HEK293 (cell line): ENCODE data around the gene CALHM6.

Source experiments
- CTCF ChIA-PET: fragments of 350-600 bp; formaldehyde crosslinking; extraction: SDS; loops from one replicate; lab custom pipeline; 2021; ENCODE audit warnings: antibody characterized with exemption; lab: Yijun Ruan, JAX
- POLR2A ChIA-PET: fragments of 300-600 bp; formaldehyde crosslinking; extraction: SDS; loops from one replicate; lab custom pipeline; 2020; ENCODE audit warnings: antibody characterized with exemption, inconsistent platforms; lab: Yijun Ruan, JAX
- H3K27ac ChIP-seq: fragments of 200-500 bp; sonication (Bioruptor generic); 2 replicates; pipeline ENCODE4 v1.5.1; 2014; ENCODE audit warnings: low read depth, low read length, control low read depth, inconsistent platforms; ENCODE audit errors: extremely low read depth
- H3K36me3 ChIP-seq, 2 experiments: fragments of 200-500 bp in 1 of 2; sonication (Bioruptor generic) in 1 of 2; 1 replicate in 1 of 2; 2 replicates in 1 of 2; pipeline ENCODE4 v1.5.1; 2014 to 2017; ENCODE audit warnings: inconsistent platforms in 2 of 2, low read length in 2 of 2; ENCODE audit not compliant: control insufficient read depth in 2 of 2, insufficient read depth in 1 of 2
- H3K4me1 ChIP-seq: fragments of 200-500 bp; sonication (Bioruptor generic); 2 replicates; pipeline ENCODE4 v1.5.1; 2014; ENCODE audit warnings: mild to moderate bottlenecking, low read length, inconsistent platforms; ENCODE audit not compliant: control insufficient read depth, insufficient read depth
- H3K4me3 ChIP-seq: 2 replicates; pipeline ENCODE4 v1.5.1; 2011; ENCODE audit warnings: low read depth, mild to moderate bottlenecking, control low read depth, low read length, moderate library complexity
- H3K9me3 ChIP-seq: fragments of 200-500 bp; sonication (Bioruptor generic); 2 replicates; pipeline ENCODE4 v1.5.1; 2014; ENCODE audit warnings: low read depth, low read length, inconsistent platforms; ENCODE audit not compliant: control insufficient read depth, insufficient read depth
- IKZF3 ChIP-seq: fragments of 450-650 bp; IDR thresholded peaks from 2 replicates; pipeline ENCODE4 v1.5.0; 2018; ENCODE audit warnings: missing biosample characterization, mild to moderate bottlenecking, missing genetic modification characterization, moderate library complexity
- KLF17 ChIP-seq: fragments of 450-650 bp; formaldehyde crosslinking; IDR thresholded peaks from 2 replicates; pipeline ENCODE4 v1.5.1; 2016; ENCODE audit warnings: missing biosample characterization, missing genetic modification characterization
- KLF8 ChIP-seq: fragments of 450-650 bp; formaldehyde crosslinking; IDR thresholded peaks from 2 replicates; pipeline ENCODE4 v1.5.1; 2016; ENCODE audit warnings: missing biosample characterization, missing genetic modification characterization
- MEIS1 ChIP-seq: sonication (generic); formaldehyde crosslinking; IDR thresholded peaks from 2 replicates; pipeline ENCODE4 v1.8.1; 2022; ENCODE audit warnings: missing genetic modification reagents, mild to moderate bottlenecking, borderline replicate concordance
- MYNN ChIP-seq: fragments of 450-650 bp; formaldehyde crosslinking; IDR thresholded peaks from 2 replicates; pipeline ENCODE4 v1.5.1; 2016; ENCODE audit warnings: missing biosample characterization, missing genetic modification characterization, borderline replicate concordance
- OSR2 ChIP-seq: fragments of 450-650 bp; formaldehyde crosslinking; IDR thresholded peaks from 2 replicates; pipeline ENCODE4 v1.5.1; 2016; ENCODE audit warnings: missing biosample characterization, missing genetic modification characterization
- PRDM1 ChIP-seq: fragments of 450-650 bp; formaldehyde crosslinking; IDR thresholded peaks from 2 replicates; pipeline ENCODE4; 2016; ENCODE audit warnings: missing biosample characterization, missing genetic modification characterization
- TCF7L2 ChIP-seq: IDR thresholded peaks from 2 replicates; pipeline ENCODE4 v1.6.1; 2011; ENCODE audit warnings: low read depth, mild to moderate bottlenecking, inconsistent platforms, low read length, moderate library complexity, borderline replicate concordance
- ZBTB11 ChIP-seq: fragments of 450-650 bp; formaldehyde crosslinking; conservative IDR thresholded peaks from 2 replicates; pipeline ENCODE4 v1.5.1; 2016; ENCODE audit warnings: low read depth, missing biosample characterization, missing genetic modification characterization
- ZBTB49 ChIP-seq: fragments of 450-650 bp; formaldehyde crosslinking; IDR thresholded peaks from 2 replicates; pipeline ENCODE4 v1.5.1; 2016; ENCODE audit warnings: missing biosample characterization, missing genetic modification characterization, low read depth
- ZFP3 ChIP-seq: fragments of 450-650 bp; formaldehyde crosslinking; IDR thresholded peaks from 2 replicates; pipeline ENCODE4 v1.5.1; 2016; ENCODE audit warnings: low read depth, missing biosample characterization, missing genetic modification characterization
- ZFP37 ChIP-seq: fragments of 450-650 bp; formaldehyde crosslinking; IDR thresholded peaks from 2 replicates; pipeline ENCODE4 v1.5.1; 2016; ENCODE audit warnings: missing biosample characterization, missing genetic modification characterization
- ZNF112 ChIP-seq: fragments of 450-650 bp; formaldehyde crosslinking; IDR thresholded peaks from 2 replicates; pipeline ENCODE4 v1.5.0; 2017; ENCODE audit warnings: missing biosample characterization, missing genetic modification characterization
- ZNF121 ChIP-seq: fragments of 450-650 bp; formaldehyde crosslinking; IDR thresholded peaks from 2 replicates; pipeline ENCODE4 v1.5.1; 2016; ENCODE audit warnings: missing biosample characterization, missing genetic modification characterization
- ZNF133 ChIP-seq: fragments of 450-650 bp; formaldehyde crosslinking; IDR thresholded peaks from 2 replicates; pipeline ENCODE4 v1.5.1; 2016; ENCODE audit warnings: missing biosample characterization, missing genetic modification characterization
- ZNF175 ChIP-seq: fragments of 450-650 bp; formaldehyde crosslinking; IDR thresholded peaks from 2 replicates; pipeline ENCODE4 v1.5.1; 2016; ENCODE audit warnings: missing biosample characterization, missing genetic modification characterization
- ZNF324 ChIP-seq: fragments of 450-650 bp; formaldehyde crosslinking; IDR thresholded peaks from 2 replicates; pipeline ENCODE4 v1.5.1; 2016; ENCODE audit warnings: missing biosample characterization, missing genetic modification characterization
- ZNF37A ChIP-seq: fragments of 450-650 bp; IDR thresholded peaks from 2 replicates; pipeline ENCODE4 v1.5.1; 2018; ENCODE audit warnings: missing biosample characterization, missing genetic modification characterization
- ZNF394 ChIP-seq: fragments of 450-650 bp; formaldehyde crosslinking; IDR thresholded peaks from 2 replicates; pipeline ENCODE4 v1.5.1; 2016; ENCODE audit warnings: missing biosample characterization, missing genetic modification characterization, mild to moderate bottlenecking, moderate library complexity, borderline replicate concordance
- ZNF404 ChIP-seq: fragments of 450-650 bp; formaldehyde crosslinking; IDR thresholded peaks from 2 replicates; pipeline ENCODE4 v1.5.1; 2017; ENCODE audit warnings: missing biosample characterization, missing genetic modification characterization
- ZNF473 ChIP-seq: fragments of 450-650 bp; formaldehyde crosslinking; IDR thresholded peaks from 2 replicates; pipeline ENCODE4 v1.5.1; 2017; ENCODE audit warnings: missing biosample characterization, missing genetic modification characterization
- ZNF488 ChIP-seq: fragments of 450-650 bp; formaldehyde crosslinking; IDR thresholded peaks from 2 replicates; pipeline ENCODE4 v1.5.1; 2016; ENCODE audit warnings: missing biosample characterization, missing genetic modification characterization
- ZNF514 ChIP-seq: fragments of 450-650 bp; formaldehyde crosslinking; IDR thresholded peaks from 2 replicates; pipeline ENCODE4 v1.5.1; 2016; ENCODE audit warnings: missing biosample characterization, missing genetic modification characterization
- ZNF544 ChIP-seq: fragments of 450-650 bp; formaldehyde crosslinking; IDR thresholded peaks from 2 replicates; pipeline ENCODE4 v1.5.0; 2017; ENCODE audit warnings: missing biosample characterization, missing genetic modification characterization
- ZNF626 ChIP-seq: fragments of 450-650 bp; sonication (Bioruptor Pico); formaldehyde crosslinking; IDR thresholded peaks from 2 replicates; pipeline ENCODE4 v1.5.1; 2018; ENCODE audit warnings: missing biosample characterization, missing genetic modification characterization, inconsistent platforms
- ZNF645 ChIP-seq: fragments of 450-650 bp; formaldehyde crosslinking; IDR thresholded peaks from 2 replicates; pipeline ENCODE4; 2016; ENCODE audit warnings: missing biosample characterization, missing genetic modification characterization
- ZNF76 ChIP-seq: fragments of 450-650 bp; formaldehyde crosslinking; IDR thresholded peaks from 2 replicates; pipeline ENCODE4; 2016; ENCODE audit warnings: low read depth, missing biosample characterization, missing genetic modification characterization, borderline replicate concordance
- ZNF792 ChIP-seq: fragments of 450-650 bp; formaldehyde crosslinking; IDR thresholded peaks from 2 replicates; pipeline ENCODE4 v1.5.1; 2016; ENCODE audit warnings: missing biosample characterization, missing genetic modification characterization
- ZSCAN23 ChIP-seq: fragments of 450-650 bp; formaldehyde crosslinking; IDR thresholded peaks from 2 replicates; pipeline ENCODE4 v1.5.1; 2016; ENCODE audit warnings: missing biosample characterization, missing genetic modification characterization

CALHM6 gene

GRCh38 chr6:116413357-116413756 lies 47.8 kb upstream of the CALHM6 start (continued):
- TF ChIP-seq ZNF112 (tag by site-specific recombination) (no peak), ZNF324 (no peak), PRDM1 (no peak), ZNF544 (no peak), IKZF3 (tag by site-specific recombination) (no peak), MYNN (no peak), ZNF488 (tag by site-specific recombination) (no peak), ZFP37 (tag by site-specific recombination) (no peak), ZNF626 (tag by site-specific recombination) (no peak), KLF17 (no peak)

- TF ChIP-seq ZSCAN23 = no peak
- TF ChIP-seq ZNF76 (tag by site-specific recombination) = no peak
- no peak for TF ChIP-seq ZNF121
- no peak for TF ChIP-seq ZFP3 (tag by site-specific recombination)
- TF ChIP-seq ZNF324 = no peak
- TF ChIP-seq OSR2 (tag by site-specific recombination) = no peak
- no peak for TF ChIP-seq ZNF133 (tag by site-specific recombination)
- no peak for TF ChIP-seq ZNF37A (tag by site-specific recombination)
- TF ChIP-seq MEIS1 (CRISPR knock-in tag) = no peak
- no peak for TF ChIP-seq ZNF645
- no peak for TF ChIP-seq ZNF792 (tag by site-specific recombination)
- no peak for TF ChIP-seq ZNF473 (tag by site-specific recombination)
- TF ChIP-seq ZNF404 (tag by site-specific recombination) = no peak
- TF ChIP-seq ZNF175 = no peak
- TF ChIP-seq KLF8 (tag by site-specific recombination) = no peak
- TF ChIP-seq ZBTB49 = no peak
- no peak for TF ChIP-seq ZNF514 (tag by site-specific recombination)
- TF ChIP-seq ZBTB11 (tag by site-specific recombination) = no peak
- TF ChIP-seq TCF7L2 = no peak
- no peak for TF ChIP-seq ZNF394 (tag by site-specific recombination)
- CTCF ChIA-PET = interaction anchor here (0.6 kb wide), 1 partner anchor 128 kb away, joined by 3 read pairs; no protein-coding TSS in a partner anchor
- POLR2A ChIA-PET = no interaction called here
- no peak overlapping the region for H3K27ac ChIP-seq
- H3K9me3 ChIP-seq = no peaks in the 10 kb centered on the region
- H3K4me3 ChIP-seq = no peak overlapping the region
- no peaks in the 10 kb centered on the region for H3K4me1 ChIP-seq
- H3K36me3 ChIP-seq = peaks cover 0 to 5% of the 10 kb centered on the region in 2 experiments; a peak in 1 of 3 replicates
Observed at GRCh38 chr6:116417661-116418060, 43.5 kb upstream of the CALHM6 start.
